ENCODE measurements around the gene DCAF11. TPM values are rescaled to one million over a fixed set of nuclear protein-coding genes. Genes with fewer than 3 reads are reported as not detected.
A peak's percentile ranks its signal among the peaks of the same experiment; 100 is the strongest.

The DCAF11 gene
- total and polyA plus RNA-seq, 2 of the 13 experiments (the other 11 are each of a cell fraction or from before 2014, with no cell fraction given) = 150 to 257 TPM

- TF ChIP-seq KLF9 (CRISPR knock-in tag; IDR thresholded peaks at IDR 0.05; ENCODE audit: low read depth) (0 out of 2 replicates have a peak, but pooled peaks have one; percentile 44), ZNF556 (CRISPR knock-in tag; IDR thresholded peaks at IDR 0.05; ENCODE audit: borderline replicate concordance) (0 out of 2 replicates have a peak, but pooled peaks have one; percentile 25), PRPF4 (IDR thresholded peaks at IDR 0.05; ENCODE audit: low read depth, low read length, poor library complexity, severe bottlenecking) (peak; percentile 57), POLR2G (IDR thresholded peaks at IDR 0.05; ENCODE audit: low read depth, low read length) (peak; percentile 25; the same call in 1 of the 2 replicates), ZNF740 (CRISPR knock-in tag; IDR thresholded peaks at IDR 0.05) (no peak), HMGXB4 (CRISPR knock-in tag; IDR thresholded peaks at IDR 0.05; ENCODE audit: borderline replicate concordance in 1 of 2, low read depth in 1 of 2) (peak in 1 of 2 experiments; percentile 56; a peak in 1 of 4 replicates), MED1 (CRISPR knock-in tag; IDR thresholded peaks at IDR 0.05) (no peak), ZNF547 (CRISPR knock-in tag; IDR thresholded peaks at IDR 0.05) (peak; percentile 74; the same call in 1 of the 2 replicates), RAD21 (CRISPR knock-in tag; IDR thresholded peaks at IDR 0.05) (peak; percentile 68), HNRNPL (IDR thresholded peaks at IDR 0.05; ENCODE audit: low read depth, low read length) (0 out of 2 replicates have a peak, but pooled peaks have one; percentile 31), LBX2 (CRISPR knock-in tag; IDR thresholded peaks at IDR 0.05; ENCODE audit: borderline replicate concordance) (0 out of 2 replicates have a peak, but pooled peaks have one; percentile 11), MTA1 (CRISPR knock-in tag; IDR thresholded peaks at IDR 0.05; ENCODE audit: borderline replicate concordance) (peak; percentile 47; the same call in 1 of the 2 replicates), SMC3 (IDR thresholded peaks at IDR 0.05; ENCODE audit: low read length) (peak; percentile 21)
- TF ChIP-seq, protein P1, sequence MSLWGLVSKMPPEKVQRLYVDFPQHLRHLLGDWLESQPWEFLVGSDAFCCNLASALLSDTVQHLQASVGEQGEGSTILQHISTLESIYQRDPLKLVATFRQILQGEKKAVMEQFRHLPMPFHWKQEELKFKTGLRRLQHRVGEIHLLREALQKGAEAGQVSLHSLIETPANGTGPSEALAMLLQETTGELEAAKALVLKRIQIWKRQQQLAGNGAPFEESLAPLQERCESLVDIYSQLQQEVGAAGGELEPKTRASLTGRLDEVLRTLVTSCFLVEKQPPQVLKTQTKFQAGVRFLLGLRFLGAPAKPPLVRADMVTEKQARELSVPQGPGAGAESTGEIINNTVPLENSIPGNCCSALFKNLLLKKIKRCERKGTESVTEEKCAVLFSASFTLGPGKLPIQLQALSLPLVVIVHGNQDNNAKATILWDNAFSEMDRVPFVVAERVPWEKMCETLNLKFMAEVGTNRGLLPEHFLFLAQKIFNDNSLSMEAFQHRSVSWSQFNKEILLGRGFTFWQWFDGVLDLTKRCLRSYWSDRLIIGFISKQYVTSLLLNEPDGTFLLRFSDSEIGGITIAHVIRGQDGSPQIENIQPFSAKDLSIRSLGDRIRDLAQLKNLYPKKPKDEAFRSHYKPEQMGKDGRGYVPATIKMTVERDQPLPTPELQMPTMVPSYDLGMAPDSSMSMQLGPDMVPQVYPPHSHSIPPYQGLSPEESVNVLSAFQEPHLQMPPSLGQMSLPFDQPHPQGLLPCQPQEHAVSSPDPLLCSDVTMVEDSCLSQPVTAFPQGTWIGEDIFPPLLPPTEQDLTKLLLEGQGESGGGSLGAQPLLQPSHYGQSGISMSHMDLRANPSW (CRISPR knock-in tag; IDR thresholded peaks at IDR 0.05; ENCODE audit: borderline replicate concordance) = no peak
- TF ChIP-seq, protein P2, sequence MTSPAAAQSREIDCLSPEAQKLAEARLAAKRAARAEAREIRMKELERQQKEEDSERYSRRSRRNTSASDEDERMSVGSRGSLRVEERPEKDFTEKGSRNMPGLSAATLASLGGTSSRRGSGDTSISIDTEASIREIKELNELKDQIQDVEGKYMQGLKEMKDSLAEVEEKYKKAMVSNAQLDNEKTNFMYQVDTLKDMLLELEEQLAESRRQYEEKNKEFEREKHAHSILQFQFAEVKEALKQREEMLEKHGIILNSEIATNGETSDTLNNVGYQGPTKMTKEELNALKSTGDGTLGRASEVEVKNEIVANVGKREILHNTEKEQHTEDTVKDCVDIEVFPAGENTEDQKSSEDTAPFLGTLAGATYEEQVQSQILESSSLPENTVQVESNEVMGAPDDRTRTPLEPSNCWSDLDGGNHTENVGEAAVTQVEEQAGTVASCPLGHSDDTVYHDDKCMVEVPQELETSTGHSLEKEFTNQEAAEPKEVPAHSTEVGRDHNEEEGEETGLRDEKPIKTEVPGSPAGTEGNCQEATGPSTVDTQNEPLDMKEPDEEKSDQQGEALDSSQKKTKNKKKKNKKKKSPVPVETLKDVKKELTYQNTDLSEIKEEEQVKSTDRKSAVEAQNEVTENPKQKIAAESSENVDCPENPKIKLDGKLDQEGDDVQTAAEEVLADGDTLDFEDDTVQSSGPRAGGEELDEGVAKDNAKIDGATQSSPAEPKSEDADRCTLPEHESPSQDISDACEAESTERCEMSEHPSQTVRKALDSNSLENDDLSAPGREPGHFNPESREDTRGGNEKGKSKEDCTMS (CRISPR knock-in tag; conservative IDR thresholded peaks at IDR 0.05) = no peak
- TF ChIP-seq, protein P3, sequence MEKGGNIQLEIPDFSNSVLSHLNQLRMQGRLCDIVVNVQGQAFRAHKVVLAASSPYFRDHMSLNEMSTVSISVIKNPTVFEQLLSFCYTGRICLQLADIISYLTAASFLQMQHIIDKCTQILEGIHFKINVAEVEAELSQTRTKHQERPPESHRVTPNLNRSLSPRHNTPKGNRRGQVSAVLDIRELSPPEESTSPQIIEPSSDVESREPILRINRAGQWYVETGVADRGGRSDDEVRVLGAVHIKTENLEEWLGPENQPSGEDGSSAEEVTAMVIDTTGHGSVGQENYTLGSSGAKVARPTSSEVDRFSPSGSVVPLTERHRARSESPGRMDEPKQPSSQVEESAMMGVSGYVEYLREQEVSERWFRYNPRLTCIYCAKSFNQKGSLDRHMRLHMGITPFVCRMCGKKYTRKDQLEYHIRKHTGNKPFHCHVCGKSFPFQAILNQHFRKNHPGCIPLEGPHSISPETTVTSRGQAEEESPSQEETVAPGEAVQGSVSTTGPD (CRISPR knock-in tag; IDR thresholded peaks at IDR 0.05) = no peak
- TF ChIP-seq, protein P4, sequence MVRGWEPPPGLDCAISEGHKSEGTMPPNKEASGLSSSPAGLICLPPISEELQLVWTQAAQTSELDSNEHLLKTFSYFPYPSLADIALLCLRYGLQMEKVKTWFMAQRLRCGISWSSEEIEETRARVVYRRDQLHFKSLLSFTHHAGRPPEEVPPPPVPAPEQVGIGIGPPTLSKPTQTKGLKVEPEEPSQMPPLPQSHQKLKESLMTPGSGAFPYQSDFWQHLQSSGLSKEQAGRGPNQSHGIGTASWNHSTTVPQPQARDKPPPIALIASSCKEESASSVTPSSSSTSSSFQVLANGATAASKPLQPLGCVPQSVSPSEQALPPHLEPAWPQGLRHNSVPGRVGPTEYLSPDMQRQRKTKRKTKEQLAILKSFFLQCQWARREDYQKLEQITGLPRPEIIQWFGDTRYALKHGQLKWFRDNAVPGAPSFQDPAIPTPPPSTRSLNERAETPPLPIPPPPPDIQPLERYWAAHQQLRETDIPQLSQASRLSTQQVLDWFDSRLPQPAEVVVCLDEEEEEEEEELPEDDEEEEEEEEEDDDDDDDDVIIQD (CRISPR knock-in tag; IDR thresholded peaks at IDR 0.05; ENCODE audit: low read depth) = 0 out of 2 replicates have a peak, but pooled peaks have one; percentile 41
These were observed 24.8 kb downstream of the DCAF11 start (continued) for GRCh38 chr14:24139272-24139934.
